ENCODE data around the gene CSF3R.
A peak's percentile ranks its signal among the peaks of the same experiment; 100 is the strongest.

CSF3R gene

GRCh38 chr1:36482724-36483388 is at the start of gene CSF3R:
CSF3R (minus strand) TSS chr1:36482913; CDS start chr1:36479496, 3,417 bp downstream.
- DNase-seq: no peak

GRCh38 chr1:36531833-36532232 is 49.1 kb upstream of the CSF3R start:
- DNase-seq: no peak

DNA sequence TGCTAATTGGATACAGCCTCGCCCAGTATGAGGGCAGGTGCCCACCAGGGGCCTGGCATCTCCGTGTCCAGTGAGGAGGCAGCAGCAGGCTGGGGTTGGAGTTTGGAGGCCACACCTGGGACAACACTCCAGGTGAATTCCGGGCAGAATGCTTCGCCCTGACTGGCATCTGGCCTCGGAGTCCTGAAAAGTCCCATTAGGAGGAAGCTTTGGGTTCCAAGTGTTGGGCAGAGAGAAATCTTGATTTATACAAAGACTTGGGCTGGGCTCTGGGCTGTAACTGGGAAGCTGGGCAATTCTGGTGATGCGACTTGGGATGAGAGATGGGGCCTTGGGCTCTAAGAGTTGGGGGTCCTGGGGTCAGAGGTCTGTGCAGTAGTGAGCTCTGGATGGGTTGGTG is 48.1 kb upstream of the CSF3R start:
- DNase-seq: no peak

- no peak for DNase-seq
Measured at GRCh38 chr1:36530261-36530660, 47.5 kb upstream of the CSF3R start.

DNA sequence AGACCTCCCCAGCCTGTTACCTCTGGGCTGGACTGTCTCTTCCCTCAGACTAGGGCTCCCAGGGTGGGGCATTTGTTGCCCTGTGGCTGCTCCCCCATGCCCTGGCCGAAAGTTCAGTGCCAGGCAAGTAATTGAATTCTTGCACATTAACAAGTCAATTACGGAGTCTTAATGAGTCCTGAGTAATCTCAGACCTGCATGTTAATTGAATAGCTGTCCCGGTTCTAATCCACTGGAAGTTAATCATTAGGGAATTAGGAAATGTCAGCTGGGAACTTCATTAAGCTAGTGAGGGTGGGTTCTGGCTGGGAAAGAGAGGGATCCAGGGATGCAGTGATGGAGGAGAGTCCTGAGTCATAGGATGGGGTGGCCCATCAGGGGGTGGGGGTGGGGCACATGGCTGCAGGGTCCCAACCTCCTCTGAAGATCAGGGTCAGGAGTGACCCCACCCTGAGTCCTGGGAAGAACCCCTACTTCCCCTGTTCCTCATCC is 47.1 kb upstream of the CSF3R start:
- DNase-seq: no peak

GRCh38 chr1:36528361-36529349 is 45.9 kb upstream of the CSF3R start:
- no peak for DNase-seq

DNA sequence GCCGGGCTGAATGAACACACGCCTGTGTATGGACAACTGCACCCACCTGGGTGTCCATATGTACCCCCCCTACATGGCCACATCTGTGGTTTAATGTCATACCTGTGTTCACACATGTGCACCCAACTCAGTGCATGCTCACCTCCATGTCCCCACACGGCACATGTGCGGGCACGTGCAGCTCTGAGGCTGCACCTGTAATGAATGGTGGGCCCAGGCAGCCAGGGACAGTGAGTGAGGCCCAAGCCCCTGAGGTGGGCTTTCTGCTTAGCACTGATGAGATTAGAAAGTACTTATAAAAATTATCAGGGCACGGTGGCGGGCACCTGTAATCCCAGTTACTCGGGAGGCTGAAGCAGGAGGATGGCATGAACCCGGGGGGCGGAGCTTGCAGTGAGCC is 42.5 kb upstream of the CSF3R start:
- no peak for DNase-seq

DNA sequence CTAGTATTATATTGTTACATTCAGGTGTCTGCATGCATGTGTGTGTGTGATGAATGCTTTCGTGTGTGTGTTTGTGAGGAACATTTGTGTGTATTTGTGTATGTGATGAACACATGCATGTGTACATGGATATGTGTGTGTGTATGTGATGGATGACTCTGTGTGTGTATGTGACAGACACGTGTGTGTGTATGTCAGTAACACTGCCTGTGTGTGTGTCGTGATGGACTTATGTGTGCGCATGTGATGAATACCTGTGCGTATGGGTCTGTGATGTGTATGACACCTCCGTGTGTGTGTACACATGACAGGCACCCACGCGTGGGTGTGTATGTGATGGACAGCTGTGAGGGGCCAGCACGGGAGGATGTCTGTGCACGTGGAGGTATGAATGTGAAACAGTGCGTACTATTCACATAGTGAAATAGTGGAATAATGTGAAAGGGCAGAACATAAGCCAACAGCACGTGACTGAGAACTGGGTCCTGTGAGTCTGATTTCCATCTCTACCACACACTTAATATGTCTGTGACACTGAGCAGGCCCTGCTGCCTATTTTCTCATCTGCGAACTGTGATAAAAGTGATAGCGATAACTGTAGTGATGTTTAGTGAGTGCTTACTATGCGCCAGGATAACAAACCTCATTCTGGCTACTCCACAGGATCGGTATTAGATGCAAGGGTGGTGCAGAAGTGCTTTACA is 41.8 kb upstream of the CSF3R start:
- no peak for DNase-seq

DNA sequence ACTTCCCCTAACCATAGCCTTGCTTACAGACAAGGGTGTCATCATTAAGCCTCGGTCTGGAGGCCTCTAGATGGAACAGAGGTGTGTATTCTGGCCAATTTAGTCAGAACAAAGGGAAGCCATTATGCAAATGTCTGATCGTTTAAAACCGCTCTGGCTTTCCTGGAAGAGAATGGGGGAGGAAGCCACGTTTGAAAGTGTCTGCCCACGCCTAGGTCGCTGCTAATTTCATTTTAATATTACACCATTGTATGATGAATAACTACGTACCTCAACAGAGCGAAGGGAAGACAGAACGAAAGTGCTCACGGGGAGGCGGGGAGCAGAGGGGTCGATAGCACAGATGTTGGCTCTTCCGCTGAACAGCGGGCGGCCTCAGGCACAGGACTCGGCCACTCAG is 41.1 kb upstream of the CSF3R start:
- no peak for DNase-seq

- DNase-seq: no peak
Measured at GRCh38 chr1:36523230-36523495, 40.5 kb upstream of the CSF3R start.

GRCh38 chr1:36522461-36523229 is 39.9 kb upstream of the CSF3R start:
- no peak for DNase-seq

DNA sequence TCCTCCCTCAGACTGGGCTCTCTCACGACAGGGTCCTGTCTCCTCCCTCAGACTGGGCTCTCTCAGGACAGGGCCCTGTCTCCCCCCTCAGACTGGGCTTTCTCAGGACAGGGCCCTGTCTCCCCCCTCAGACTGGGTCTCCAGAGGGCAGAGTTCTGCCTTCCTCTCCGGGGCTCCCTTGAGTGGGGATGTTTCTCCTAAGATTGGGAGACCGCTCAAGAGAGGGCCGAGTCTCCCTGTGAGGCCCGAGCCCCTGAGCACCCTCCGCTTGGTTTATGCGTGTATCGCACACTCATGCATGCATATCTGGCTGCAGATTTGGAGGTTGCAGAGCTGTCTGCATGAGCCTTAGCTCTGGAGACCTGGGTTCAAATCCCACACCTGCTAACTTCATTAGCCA is 39.3 kb upstream of the CSF3R start:
- DNase-seq: no peak

GRCh38 chr1:36520771-36521420 is 38.2 kb upstream of the CSF3R start:
- no peak for DNase-seq

- DNase-seq: no peak
Measured at GRCh38 chr1:36520056-36520455, 37.3 kb upstream of the CSF3R start.

DNA sequence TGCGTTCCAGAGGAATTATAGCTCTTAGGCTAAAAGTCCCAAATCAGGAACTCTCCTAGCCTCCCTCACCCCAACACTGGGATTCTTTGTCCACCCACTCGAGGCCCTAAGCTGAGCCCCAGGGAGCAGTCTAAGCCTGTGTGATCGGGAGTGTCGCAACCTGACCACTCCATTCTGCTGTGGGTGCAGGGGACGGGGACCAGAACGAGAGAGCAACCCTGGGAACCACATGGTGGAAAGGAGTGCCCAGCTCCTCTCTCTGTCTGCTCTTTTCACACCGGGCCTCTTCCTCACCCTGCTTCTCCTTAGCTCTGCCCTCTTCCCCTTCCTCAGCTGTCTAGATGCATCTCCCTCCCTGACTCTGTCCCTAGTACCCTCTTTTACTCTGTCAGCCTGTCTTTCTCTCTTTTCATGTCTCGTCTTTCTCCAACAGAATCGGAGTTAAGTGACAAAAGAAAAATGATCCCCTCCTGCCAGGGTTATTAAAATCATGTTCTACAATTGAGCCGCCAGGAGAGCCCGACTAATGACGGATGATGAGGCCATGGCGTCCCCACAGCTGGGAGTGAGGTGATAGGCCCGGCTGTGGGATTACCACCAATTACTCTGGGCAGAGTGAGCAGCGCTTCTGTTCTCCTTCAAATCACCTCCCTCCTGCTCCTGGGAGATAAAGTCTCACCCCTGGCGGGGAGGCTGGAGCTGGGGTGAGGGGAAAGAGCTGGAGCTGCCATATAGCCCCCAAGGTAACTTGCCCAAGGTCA is 34.5 kb upstream of the CSF3R start:
- DNase-seq: no peak

- DNase-seq: peak; percentile 23
Measured at GRCh38 chr1:36516372-36517010, 33.8 kb upstream of the CSF3R start.

- no peak for DNase-seq
Measured at GRCh38 chr1:36515315-36516138, 32.8 kb upstream of the CSF3R start.

GRCh38 chr1:36514501-36514900 is 31.8 kb upstream of the CSF3R start:
- no peak for DNase-seq

- no peak for DNase-seq
Measured at GRCh38 chr1:36513676-36514473, 31.2 kb upstream of the CSF3R start.

All from CD4-positive, alpha-beta T cell treated with Interleukin-21 for 1 hour (primary cell).